DOHH2 (cell line): ENCODE results near the gene SPSB1.

Source experiments
- H3F3A ChIP-seq: fragments of 200-600 bp; sonication (generic), shearing (Covaris generic); 2 replicates; pipeline ENCODE4 v1.6.0; 2016; ENCODE audit warnings: antibody characterized with exemption, mild to moderate bottlenecking; ENCODE audit not compliant: control insufficient read depth, insufficient read depth
- H3K27ac ChIP-seq: fragments of 200-600 bp; sonication (generic); 2 replicates; pipeline ENCODE4 v1.5.1; 2014; ENCODE audit warnings: low read depth, mild to moderate bottlenecking, low read length, moderate library complexity
- H3K27me3 ChIP-seq: fragments of 200-600 bp; sonication (generic); 2 replicates; pipeline ENCODE4 v1.6.1; 2014; ENCODE audit warnings: mild to moderate bottlenecking, low read length, mixed read lengths; ENCODE audit not compliant: control insufficient read depth
- H3K36me3 ChIP-seq: fragments of 200-600 bp; sonication (generic); 2 replicates; pipeline ENCODE4 v1.6.1; 2014; ENCODE audit warnings: mild to moderate bottlenecking, low read length, moderate library complexity, mixed read lengths; ENCODE audit not compliant: control insufficient read depth
- H3K4me1 ChIP-seq: fragments of 200-600 bp; sonication (generic); 2 replicates; pipeline ENCODE4 v1.6.1; 2014; ENCODE audit warnings: mild to moderate bottlenecking, low read length, mixed read lengths; ENCODE audit not compliant: control insufficient read depth
- H3K4me2 ChIP-seq: fragments of 200-600 bp; sonication (generic); 2 replicates; pipeline ENCODE4 v1.6.0; 2014; ENCODE audit warnings: mild to moderate bottlenecking, low read length, moderate library complexity
- H3K4me3 ChIP-seq: fragments of 200-600 bp; sonication (generic); 2 replicates; pipeline ENCODE4 v1.5.1; 2014; ENCODE audit warnings: mild to moderate bottlenecking, low read length, mixed read lengths
- H3K79me2 ChIP-seq: fragments of 200-600 bp; sonication (generic); 2 replicates; pipeline ENCODE4 v1.6.1; 2014; ENCODE audit warnings: mild to moderate bottlenecking, low read length, mixed read lengths; ENCODE audit not compliant: control insufficient read depth
- H3K9me2 ChIP-seq: fragments of 200-600 bp; sonication (generic); replicated peaks from 2 replicates; pipeline ENCODE4 v1.6.1; 2014; ENCODE audit warnings: mild to moderate bottlenecking, low read length, mixed read lengths; ENCODE audit not compliant: control insufficient read depth
- H3K9me3 ChIP-seq: fragments of 200-600 bp; sonication (generic); 2 replicates; pipeline ENCODE4 v1.6.1; 2014; ENCODE audit warnings: antibody characterized with exemption, low read length, mixed read lengths; ENCODE audit not compliant: control insufficient read depth, insufficient read depth
- H4K20me1 ChIP-seq: fragments of 200-600 bp; sonication (generic); 2 replicates; pipeline ENCODE4 v1.6.0; 2014; ENCODE audit warnings: low read depth, mild to moderate bottlenecking, antibody characterized with exemption, low read length, moderate library complexity; ENCODE audit not compliant: control insufficient read depth, insufficient read depth
- CTCF ChIP-seq: fragments of 200-600 bp; sonication (generic); IDR thresholded peaks from one replicate; pipeline ENCODE4 v1.5.1; 2014; ENCODE audit warnings: antibody characterized with exemption, mild to moderate bottlenecking, low read depth, low read length; ENCODE audit not compliant: poor library complexity, severe bottlenecking
- EZH2phosphoT487 ChIP-seq: fragments of 200-600 bp; sonication (generic); IDR thresholded peaks from 2 replicates; pipeline ENCODE4 v1.6.1; 2017; ENCODE audit warnings: borderline replicate concordance, mild to moderate bottlenecking, antibody characterized with exemption, low read length, moderate library complexity, mixed read lengths

SPSB1 gene

GRCh38 chr1:9322661-9323244 lies 30.1 kb downstream of the SPSB1 start:
- no peaks in the 10 kb centered on the region for H3K27me3 ChIP-seq
- H3K36me3 ChIP-seq: no peaks in the 10 kb centered on the region
- no peaks in the 10 kb centered on the region for H3F3A ChIP-seq
- no peaks in the 10 kb centered on the region for H3K9me2 ChIP-seq
- H3K4me3 ChIP-seq: no peak overlapping the region
- TF ChIP-seq CTCF (no peak), EZH2phosphoT487 (no peak)
- H3K27ac ChIP-seq: no peak overlapping the region
- H3K9me3 ChIP-seq: no peaks in the 10 kb centered on the region
- no peak overlapping the region for H3K4me2 ChIP-seq
- H3K4me1 ChIP-seq: peaks cover 25% of the 10 kb centered on the region
- peaks cover 14% of the 10 kb centered on the region for H3K79me2 ChIP-seq
- H4K20me1 ChIP-seq: peaks cover 11% of the 10 kb centered on the region

- H3K36me3 ChIP-seq: no peaks in the 10 kb centered on the region
- H4K20me1 ChIP-seq: peaks cover 11% of the 10 kb centered on the region; the same call in 1 of the 2 replicates
- no peak for TF ChIP-seq EZH2phosphoT487
- no peak for TF ChIP-seq CTCF
- H3F3A ChIP-seq: no peaks in the 10 kb centered on the region
- H3K79me2 ChIP-seq: peaks cover 11% of the 10 kb centered on the region
- peaks cover 10% of the 10 kb centered on the region for H3K4me1 ChIP-seq
- H3K27me3 ChIP-seq: no peaks in the 10 kb centered on the region
- H3K4me2 ChIP-seq: no peak overlapping the region
- H3K4me3 ChIP-seq: no peak overlapping the region
- no peak overlapping the region for H3K27ac ChIP-seq
- no peaks in the 10 kb centered on the region for H3K9me3 ChIP-seq
- no peaks in the 10 kb centered on the region for H3K9me2 ChIP-seq
Observed at GRCh38 chr1:9324246-9325096, 31.8 kb downstream of the SPSB1 start.

- no peaks in the 10 kb centered on the region for H3K36me3 ChIP-seq
- no peaks in the 10 kb centered on the region for H3F3A ChIP-seq
- H3K4me2 ChIP-seq: no peak overlapping the region
- no peak overlapping the region for H3K27ac ChIP-seq
- no peaks in the 10 kb centered on the region for H3K9me3 ChIP-seq
- H3K9me2 ChIP-seq: no peaks in the 10 kb centered on the region
- TF ChIP-seq CTCF (no peak), EZH2phosphoT487 (no peak)
- H3K4me1 ChIP-seq: no peaks in the 10 kb centered on the region
- H3K27me3 ChIP-seq: no peaks in the 10 kb centered on the region
- no peak overlapping the region for H3K4me3 ChIP-seq
- H3K79me2 ChIP-seq: peaks cover 7% of the 10 kb centered on the region
- H4K20me1 ChIP-seq: peaks cover 8% of the 10 kb centered on the region; the same call in 1 of the 2 replicates
Observed at GRCh38 chr1:9326596-9326995, 33.9 kb downstream of the SPSB1 start.
